Measurements from ENCODE around the gene CALHM2. TPM values are rescaled to one million over a fixed set of nuclear protein-coding genes. Genes with fewer than 3 reads are reported as not detected.

Gene CALHM2
- total RNA-seq, 1 experiment from 2014 or later = not detected

GRCh38 chr10:103444478-103444877 lies 7.7 kb downstream of the CALHM2 start:
- H3K18ac ChIP-seq (ENCODE audit: insufficient read length, low read depth, low read length) = no peak overlapping the region
- Mint-ChIP-seq H3K4me3 (no peak overlapping the region), H3K4me1 (peaks cover 0 to 3% of the 10 kb centered on the region in 2 experiments; a peak in 1 of 4 replicates), H3K27me3 (ENCODE audit: low read depth) (no peaks in the 10 kb centered on the region), H3K9me3 (no peaks in the 10 kb centered on the region), H3K27ac (no peak overlapping the region), H3K36me3 (ENCODE audit: insufficient read depth in 1 of 3, low read depth in 3 of 3) (peaks cover 48 to 91% (median 81%) of the 10 kb centered on the region in 3 experiments)
- H2BK120ac ChIP-seq (ENCODE audit: low read depth, low read length, poor library complexity, severe bottlenecking) = no peak overlapping the region
- no peak overlapping the region for H4K8ac ChIP-seq (replicated peaks; ENCODE audit: insufficient read length, low read depth, low read length)
- no peaks in the 10 kb centered on the region for H3K79me1 ChIP-seq (ENCODE audit: insufficient read depth, low read depth, low read length, poor library complexity, severe bottlenecking)
- H3K14ac ChIP-seq (ENCODE audit: insufficient read depth, low read length) = no peak overlapping the region
- DNase-seq = no peak
- no peak overlapping the region for H3T11ph ChIP-seq (ENCODE audit: low read length)
- H3K27ac ChIP-seq (ENCODE audit: insufficient read length, low read depth, low read length) = no peak overlapping the region
- no peak overlapping the region for H3K23ac ChIP-seq (ENCODE audit: insufficient read length, low read depth, low read length)
- no peak overlapping the region for H4K5ac ChIP-seq (ENCODE audit: insufficient read length, low read depth, low read length)
- no peak overlapping the region for H2BK12ac ChIP-seq (ENCODE audit: insufficient read length, low read depth, low read length)
- H3K56ac ChIP-seq (ENCODE audit: insufficient read length, low read depth, low read length) = no peak overlapping the region
- H4K20me1 ChIP-seq (ENCODE audit: control insufficient read depth, insufficient read depth, insufficient read length) = no peaks in the 10 kb centered on the region
- no peak overlapping the region for H2BK15ac ChIP-seq (ENCODE audit: low read depth, low read length)
- no peaks in the 10 kb centered on the region for H3K27me3 ChIP-seq (ENCODE audit: insufficient read depth, low read length)
- no peak overlapping the region for H2BK5ac ChIP-seq (ENCODE audit: insufficient read length, low read length)
- no peaks in the 10 kb centered on the region for H3K4me1 ChIP-seq (ENCODE audit: insufficient read depth, low read length)
- no peaks in the 10 kb centered on the region for H3K79me2 ChIP-seq (ENCODE audit: insufficient read depth, low read length)
- no peak overlapping the region for H3K9ac ChIP-seq (ENCODE audit: extremely low read depth, insufficient read length, low read length)
- H4K91ac ChIP-seq (ENCODE audit: insufficient read length, low read depth, low read length) = no peak overlapping the region
- H2AFZ ChIP-seq (ENCODE audit: low read length) = no peak overlapping the region
- no peak overlapping the region for H2BK20ac ChIP-seq (ENCODE audit: low read depth, low read length, poor library complexity, severe bottlenecking)
- H3K9me3 ChIP-seq (ENCODE audit: control insufficient read depth, low read depth, low read length) = no peaks in the 10 kb centered on the region
- no peak overlapping the region for H2AK5ac ChIP-seq (ENCODE audit: insufficient read length, low read length)
- TF ChIP-seq CTCF (conservative IDR thresholded peaks at IDR 0.05) = no peak
- WGBS (ENCODE audit: extremely low coverage, insufficient read length, low lambda C conversion rate) = no CpG with 5 or more reads among the region's 10 CpGs
- no peak overlapping the region for H3K4ac ChIP-seq (ENCODE audit: low read depth, low read length)
- no peaks in the 10 kb centered on the region for H3K23me2 ChIP-seq (ENCODE audit: insufficient read length, low read depth, low read length, poor library complexity, severe bottlenecking)
- no peak overlapping the region for H3K4me2 ChIP-seq (ENCODE audit: insufficient read depth, insufficient read length, low read length)

All from H9 (cell line).